DMS 273 treated with DMSO at 0.1 percent for 48 hours (cell line): ENCODE data around the gene ACSL6.

Experiments used
- DNase-seq: peaks from one replicate; lab custom pipeline; 2025; lab: John Stamatoyannopoulos, UW

Gene ACSL6

DNA sequence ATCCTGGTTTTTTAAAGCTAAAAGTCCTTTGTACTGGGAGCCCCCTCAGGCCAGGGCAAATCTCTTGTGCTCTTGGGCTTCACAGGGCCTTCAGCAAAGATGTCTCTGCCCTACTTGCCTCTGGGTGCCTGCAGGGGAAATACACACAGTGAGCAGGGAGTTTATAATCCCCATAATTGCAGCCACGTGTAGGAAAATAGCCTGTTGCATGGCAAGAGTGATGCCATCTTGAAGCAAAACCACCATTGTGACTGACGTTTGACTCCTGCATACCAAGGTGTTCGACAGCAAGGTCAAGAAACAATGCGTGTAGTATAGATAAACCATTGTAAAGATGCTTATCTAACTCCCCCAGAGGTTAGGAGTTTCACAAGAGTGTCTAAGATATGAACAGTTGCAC is 37.6 kb upstream of the ACSL6 start:
- DNase-seq = no peak

DNA sequence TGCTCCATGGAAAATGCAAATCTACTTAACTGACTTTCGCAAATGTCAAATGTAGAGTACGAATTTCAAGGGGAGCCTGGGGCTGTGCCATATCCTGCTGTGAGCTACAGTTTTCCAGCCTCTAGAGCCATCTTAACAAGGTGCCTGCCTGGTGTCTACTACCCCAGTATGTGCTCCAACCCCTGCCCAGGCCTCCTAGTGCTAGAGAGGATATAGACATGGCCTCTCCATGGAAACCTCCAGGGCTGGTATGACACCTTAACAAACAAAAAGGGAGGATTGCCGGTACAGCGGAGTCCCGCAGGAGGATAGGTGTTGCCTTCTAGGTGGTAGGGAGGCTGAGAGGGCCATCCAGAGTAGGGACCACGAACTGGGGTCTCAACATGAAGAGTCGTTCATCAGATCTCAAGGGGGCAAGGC is 35.4 kb upstream of the ACSL6 start:
- DNase-seq = no peak

DNA sequence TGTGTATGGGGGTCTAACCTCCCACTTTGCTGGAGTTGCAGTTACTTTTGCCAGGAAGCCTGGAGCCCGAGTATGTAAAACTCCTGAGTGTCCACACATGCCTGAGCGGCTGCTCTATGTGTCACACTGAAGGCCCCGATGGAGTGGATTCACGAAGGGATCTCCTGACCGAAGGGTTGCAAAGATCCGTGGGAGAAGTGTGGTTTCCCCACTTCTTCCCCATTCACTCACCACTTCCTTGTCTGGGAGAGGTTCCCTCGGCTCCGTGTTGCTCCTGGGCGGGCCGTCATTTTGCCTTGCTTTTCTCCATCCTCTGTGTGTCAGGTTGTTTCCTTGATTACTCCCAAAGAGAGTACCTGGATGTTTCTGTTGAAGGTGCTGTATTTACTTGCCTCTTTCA is 32.7 kb upstream of the ACSL6 start:
- DNase-seq = no peak

DNA sequence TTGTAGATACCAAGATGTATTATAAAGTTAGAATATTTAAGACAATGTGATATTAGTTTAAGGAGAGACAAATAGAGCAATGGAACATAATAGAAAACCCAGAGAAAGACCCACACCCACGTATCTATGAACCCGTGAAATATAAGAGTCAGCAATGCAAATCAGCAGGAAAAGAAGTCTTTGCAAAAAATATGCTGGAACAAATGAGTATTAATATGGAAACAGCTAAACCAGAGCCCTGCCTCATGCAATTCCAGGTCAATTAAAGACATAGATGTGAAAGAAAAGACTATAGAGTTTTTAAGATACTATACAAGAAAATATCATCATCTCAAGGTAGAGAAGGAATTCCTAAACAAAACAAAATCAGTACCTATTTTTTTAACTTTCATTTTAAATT is 25.9 kb upstream of the ACSL6 start:
- DNase-seq = no peak

DNA sequence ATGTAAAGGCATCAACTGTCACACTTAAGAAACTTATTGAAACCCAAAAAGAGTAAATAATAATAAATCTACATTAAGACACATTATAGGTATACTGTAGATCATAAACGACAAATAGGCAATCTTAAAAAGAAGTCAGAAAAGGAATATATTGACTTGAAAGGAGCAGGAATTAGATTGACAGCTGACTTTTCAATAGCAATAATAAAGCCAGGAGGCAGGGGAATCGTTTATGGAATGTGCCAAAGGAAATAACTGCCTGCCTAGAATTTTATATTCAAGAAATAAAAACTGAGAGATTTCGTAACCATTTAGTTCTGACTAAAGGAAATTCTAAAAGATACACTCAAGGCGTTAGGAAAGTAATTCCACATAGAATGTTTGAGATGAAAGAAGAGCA is 21.7 kb upstream of the ACSL6 start:
- DNase-seq = no peak

DNA sequence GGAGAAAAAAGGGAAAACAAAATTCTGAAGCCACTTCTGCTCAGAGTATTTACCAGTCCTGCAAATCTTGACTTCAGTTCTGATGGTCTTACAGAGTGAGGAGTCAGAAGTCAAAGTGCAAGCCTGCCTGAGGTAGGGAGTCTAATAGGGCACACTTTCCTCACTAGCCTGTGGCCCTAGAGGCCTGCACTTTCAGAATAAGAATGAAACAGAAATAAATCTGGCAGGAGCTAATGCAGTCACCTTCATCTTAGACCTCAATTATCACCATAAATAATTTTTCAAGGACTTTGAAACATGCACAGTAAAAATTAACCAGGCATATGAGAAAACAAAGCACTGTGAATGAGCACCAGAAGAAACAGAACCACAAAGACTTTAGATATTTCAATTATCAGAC is 20.7 kb upstream of the ACSL6 start:
- DNase-seq = no peak

DNA sequence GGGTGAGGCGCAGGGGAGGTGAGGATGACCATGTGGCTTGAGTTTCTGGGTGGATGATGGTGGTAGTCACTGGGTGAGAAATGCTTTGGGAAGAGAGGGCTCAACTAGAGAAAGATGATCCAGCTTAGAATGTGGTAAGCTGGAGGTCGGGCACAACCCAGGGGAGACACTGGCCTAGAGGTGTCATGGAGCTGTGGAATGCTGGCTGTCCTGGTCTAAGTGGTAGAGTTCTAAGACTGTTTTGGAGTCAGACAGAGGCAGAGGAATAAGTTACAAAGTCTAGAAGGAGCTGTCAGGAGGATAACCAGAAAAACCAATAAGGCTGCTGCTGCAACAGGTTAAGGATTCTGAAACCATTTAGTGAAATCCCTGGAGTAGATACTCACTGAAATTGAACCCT is 19.2 kb upstream of the ACSL6 start:
- DNase-seq = no peak

DNA sequence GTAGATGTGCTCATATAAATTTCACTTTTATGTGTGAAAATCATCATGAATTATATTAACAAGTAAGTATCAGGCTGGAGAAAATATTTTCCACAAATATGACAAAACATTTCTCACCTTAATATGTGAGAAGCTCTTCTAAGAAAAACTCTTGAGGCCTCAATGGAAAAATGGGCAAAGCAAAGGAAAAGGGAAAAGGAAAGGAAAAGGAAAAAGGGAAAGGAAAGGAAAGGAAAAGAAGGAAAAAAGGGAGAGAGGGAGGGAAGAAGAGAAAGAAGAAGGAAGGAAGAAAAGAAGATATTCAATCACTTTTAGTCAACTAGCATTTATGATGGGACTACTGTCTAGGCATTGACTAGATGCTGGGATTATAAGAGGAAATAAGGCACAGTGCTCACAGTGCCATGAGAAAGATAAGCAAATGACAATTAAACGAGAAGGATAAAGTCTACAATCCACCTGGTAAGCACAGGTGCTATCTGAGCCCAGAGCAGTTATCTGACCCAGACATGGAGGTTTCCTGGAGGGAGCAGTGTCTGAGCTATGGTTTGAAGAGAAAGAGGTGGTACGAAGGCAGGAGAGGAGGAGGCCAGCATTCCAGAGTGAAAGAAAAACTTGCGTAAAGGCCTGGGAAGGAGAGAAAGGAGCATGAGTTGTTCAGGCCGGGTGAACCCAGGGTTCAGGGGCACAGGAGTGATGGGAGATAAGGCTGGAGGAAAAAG is 18.3 kb upstream of the ACSL6 start:
- DNase-seq = no peak

DNA sequence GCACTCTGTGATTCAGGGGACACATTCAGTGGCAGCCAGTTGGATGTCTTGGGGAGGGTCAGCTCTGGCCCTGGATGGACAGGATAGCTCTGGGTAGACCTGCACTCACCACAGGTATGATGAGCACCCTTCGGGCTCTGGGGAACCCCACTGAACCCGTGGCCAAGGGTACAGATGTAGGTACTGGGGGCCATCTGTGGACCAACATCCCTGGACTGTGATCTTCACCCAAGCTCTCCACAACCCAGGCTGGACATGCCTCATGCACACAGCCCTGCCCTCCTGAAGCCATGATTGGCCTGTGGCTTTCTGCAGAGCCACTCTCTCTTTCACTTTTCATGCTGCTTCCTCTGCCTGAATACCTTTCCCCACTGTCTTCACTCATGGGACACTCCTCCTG is 15.6 kb upstream of the ACSL6 start:
- no peak for DNase-seq

DNA sequence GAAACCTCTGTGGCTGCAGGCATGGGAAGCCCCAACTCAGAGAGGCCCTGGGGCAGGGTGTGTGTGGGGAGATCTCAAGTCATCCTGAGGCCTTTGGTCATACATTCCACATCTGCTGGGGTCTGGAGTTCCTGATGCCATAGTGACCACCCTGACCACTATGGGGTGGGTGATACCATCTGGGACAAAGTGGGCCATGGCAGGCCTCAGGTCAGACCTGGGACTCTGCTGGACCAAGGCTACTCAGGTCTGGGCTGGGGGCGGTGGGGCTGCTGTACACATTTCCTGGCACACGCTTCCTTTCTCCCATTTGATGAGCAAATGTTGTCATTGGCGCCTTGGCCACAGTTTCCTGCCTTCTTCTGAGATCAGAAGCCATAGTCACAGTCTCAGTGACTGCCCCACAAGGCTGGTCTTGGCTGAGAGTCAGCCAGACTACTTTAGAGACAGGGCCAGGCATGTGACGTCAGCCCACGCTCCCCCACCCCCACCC is 15.1 kb upstream of the ACSL6 start:
- DNase-seq = no peak

DNA sequence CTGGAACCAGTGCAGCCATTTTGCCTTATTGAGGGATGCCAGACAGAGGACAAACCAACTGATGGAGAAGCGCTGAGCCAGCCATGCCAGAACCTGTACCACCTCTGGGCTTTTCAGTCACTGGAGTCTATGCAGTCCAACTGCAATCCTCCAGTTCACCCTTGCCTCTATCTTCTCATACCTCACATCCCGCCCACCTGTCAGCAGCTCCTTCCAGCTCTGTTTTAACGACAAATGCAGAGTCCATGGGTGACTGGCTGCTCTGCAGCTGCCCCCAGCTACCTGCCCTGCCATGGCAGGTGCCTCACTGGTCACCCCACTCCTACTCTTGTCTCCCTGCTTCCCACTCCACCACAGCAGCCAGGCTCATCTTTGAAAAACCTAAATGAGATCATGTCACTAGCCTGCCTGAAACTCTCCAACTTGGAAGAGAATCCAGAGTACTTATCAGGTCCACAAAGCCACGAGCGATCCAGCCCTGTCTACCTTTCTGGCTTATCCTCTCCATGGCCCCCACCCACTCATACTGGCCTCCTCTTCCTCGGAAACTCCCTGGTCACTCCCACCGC is 14.0 kb upstream of the ACSL6 start:
- no peak for DNase-seq

DNA sequence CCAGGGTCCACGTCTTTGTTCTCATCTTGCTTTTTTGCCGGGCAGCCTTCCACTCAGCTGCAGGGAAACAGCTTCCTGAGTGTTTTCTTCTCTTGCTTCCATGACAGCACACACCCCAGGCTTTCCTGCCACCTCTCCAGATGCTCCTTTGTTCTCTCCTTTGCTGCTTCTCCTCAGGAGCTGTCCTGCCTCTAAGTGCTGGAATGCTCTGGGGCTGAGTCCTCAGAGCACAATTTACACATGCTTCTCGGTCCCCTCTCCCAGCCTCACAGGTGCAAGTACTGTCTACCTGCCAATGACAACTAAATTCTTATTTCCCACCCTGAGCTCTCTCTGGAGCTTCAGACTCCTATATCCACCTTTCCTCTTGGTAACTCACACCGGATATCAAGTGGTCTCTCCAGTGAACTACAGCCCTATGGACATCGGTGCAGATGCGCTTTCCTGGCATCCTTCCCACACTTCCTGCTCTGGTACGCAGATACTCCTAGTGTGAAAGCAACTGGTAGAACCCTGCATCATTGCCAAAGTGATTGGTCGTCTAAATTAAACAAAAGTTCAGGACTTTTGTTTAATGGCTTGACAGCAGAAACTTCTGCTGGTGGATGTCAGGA is 13.4 kb upstream of the ACSL6 start:
- DNase-seq = no peak

DNA sequence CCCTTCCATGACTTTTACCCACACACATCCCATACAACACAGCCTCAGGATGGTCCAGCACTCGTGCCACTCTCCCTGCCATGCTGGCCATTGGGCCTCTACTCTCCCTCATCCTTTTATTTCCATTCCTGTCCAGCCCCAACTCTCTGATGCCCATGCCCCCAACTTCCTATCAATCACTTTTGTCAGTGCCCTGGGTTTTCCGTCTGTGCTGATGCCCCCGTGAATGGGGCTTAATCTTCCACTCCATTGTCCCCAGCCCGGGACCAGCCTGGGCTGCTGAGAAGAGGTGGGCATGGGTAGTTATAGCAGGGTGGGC is 12.6 kb upstream of the ACSL6 start:
- DNase-seq = no peak

DNA sequence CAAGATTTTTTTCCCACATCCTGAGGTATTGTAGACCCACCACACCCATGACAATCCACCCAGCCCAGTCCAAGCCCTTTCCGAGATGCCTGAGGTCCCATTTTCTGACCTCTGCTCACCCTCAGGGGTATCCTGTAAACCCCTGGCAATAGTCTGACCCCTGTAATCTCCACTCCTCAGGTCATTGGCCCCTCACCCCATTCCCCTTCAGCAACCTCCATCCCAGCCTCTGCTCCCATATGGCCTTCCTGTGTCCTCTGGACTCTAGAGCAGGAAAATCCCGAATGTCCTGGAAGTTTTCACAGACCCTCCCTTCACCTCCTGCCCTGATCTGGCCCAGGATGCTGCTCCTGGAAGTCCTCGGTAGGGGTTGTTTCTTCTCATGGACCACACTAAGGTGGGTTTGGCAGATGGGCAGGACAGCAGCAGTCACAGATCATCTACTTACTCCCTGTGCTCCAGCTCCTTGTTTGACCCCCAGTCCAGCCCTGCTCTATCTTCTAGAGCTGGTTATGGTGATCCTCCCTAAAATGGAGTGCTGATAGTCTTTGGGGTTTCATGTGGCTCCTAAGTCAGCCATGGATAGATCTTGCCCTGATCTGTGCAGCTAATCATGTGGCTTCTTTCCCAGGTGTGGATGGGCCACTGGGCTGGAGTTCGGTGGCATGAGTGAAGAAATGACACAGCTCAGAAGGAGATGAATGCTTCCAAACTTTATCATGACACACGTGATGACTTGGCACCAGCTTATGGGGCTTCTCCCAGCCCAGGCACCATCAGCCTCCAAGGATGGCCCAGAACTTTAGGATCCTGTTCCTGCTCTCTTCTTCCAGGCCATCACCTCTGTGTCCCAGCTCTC is 12.0 kb upstream of the ACSL6 start:
- no peak for DNase-seq

DNA sequence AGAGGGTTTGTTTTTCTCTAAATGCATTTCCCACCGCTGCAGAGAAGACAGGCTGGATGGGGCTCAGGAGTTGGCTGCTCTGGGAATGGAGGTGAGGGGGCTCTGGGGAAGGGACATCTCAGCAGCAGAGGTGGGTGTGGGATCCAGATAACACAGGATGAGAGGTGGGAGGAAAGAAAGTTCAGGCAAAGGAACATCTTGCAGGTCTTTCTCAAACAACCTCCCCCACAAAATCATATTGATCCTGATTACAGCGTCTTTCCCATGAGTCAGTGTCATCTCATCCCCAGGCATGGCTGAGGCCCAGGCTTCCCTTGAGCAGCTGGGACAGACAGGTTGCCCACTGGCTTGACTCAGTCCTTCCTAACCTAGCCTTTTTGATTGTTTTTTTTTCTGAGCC is 11.3 kb upstream of the ACSL6 start:
- DNase-seq = no peak

DNA sequence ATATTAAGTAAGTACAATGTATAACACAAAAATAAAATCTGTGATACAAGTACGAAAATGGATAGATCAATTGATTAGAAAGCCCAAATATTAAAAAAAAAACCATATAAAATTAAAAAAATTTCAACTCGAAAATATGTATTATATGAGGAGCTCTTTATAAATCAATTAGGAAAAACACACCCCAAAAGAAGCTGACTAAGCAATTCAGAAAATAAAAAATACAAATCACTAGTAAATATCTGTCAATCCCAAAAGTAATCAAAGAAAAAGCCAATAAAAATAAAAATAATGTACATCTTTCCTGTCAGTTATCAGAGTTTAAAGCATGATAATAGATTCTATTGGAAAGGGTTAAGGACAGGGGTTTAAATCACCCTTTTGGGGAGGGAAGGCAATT is 10.2 kb upstream of the ACSL6 start:
- DNase-seq = no peak

DNA sequence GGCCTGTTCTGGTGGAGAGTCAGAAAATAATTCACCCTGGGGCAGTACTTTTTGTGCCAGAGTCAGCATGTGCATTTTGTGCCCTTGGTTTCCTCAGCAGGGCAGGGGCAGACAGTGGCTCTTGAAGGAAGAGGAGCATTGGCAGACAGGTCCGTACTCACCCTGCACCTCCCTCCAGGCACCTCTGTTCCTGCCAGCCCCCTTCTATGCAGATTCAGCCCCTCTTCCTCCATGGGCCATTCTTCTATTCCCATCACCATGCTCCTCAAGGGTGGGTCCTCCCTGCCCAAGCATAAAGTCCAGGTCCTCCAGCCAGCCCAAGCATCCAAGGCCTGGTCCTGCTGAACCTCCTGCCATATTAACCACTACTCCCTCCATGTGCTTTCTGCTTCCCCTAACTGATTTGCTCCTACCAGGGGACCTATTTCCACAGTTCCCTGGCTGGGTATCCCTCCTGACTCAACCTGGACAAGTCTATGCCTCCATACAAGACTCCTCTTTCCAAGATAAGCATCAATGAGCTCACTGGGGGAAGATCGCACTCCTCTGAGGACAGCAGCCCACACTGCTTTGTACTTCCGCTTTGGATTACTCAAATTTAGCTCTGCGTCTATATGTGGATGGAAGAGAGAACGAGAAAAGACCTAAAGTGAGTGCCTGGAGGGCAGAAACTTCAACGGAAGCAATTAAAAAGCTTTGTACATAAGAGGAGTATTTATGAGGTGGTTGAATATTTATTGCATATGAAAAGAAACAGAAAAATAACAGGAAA is 9.3 kb upstream of the ACSL6 start:
- no peak for DNase-seq

DNA sequence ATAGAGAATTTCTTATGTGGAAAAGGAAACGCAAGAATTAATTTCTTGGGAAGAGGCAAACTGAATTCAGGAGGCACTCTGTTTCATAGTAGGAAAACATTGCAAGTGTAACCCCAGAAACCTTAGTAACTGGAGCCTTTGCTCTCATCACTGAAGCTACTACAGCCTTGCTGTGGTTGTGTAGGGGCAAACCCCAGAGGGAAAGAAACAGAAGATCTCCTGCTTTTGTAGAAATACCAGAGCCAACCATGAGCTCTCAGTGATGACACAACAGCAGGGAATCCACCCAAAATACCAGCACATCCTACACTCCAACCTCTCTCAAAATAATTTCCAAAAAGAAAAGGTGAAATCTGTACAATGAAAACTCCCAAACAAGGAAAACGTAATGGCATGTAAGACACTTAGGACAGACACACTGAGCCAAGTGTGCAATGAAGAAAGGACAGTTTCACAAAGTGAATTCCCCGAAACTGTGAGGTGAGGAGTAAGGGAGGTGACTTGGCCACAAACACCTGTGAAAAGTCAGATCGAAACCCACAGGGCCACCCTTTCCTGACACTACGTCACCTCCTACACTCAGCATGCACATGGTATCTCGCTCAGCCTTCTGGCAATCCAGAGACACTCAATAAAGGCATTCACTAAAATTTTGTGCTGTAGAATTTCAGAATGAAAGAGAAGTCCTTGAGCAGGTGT is 8.5 kb upstream of the ACSL6 start:
- no peak for DNase-seq

DNA sequence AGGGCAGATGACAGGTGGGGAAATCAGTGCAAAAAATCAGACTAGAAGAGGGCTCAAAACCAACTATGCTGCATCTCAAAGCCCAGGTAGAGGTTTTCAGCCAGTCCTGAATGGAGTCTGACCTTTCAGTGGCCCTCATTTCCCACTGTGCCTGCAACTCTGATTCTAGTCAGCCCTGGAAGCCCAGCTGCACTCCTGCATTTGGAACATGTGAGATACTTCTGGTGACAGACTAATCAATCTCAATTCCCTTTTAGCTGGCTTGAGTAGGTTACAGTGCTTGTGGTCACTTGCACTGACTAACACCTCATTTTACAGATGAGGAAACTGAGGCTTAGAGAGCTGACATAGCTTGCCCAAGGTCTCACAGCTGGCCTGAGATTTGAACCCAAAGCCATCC is 7.9 kb upstream of the ACSL6 start:
- DNase-seq = no peak

DNA sequence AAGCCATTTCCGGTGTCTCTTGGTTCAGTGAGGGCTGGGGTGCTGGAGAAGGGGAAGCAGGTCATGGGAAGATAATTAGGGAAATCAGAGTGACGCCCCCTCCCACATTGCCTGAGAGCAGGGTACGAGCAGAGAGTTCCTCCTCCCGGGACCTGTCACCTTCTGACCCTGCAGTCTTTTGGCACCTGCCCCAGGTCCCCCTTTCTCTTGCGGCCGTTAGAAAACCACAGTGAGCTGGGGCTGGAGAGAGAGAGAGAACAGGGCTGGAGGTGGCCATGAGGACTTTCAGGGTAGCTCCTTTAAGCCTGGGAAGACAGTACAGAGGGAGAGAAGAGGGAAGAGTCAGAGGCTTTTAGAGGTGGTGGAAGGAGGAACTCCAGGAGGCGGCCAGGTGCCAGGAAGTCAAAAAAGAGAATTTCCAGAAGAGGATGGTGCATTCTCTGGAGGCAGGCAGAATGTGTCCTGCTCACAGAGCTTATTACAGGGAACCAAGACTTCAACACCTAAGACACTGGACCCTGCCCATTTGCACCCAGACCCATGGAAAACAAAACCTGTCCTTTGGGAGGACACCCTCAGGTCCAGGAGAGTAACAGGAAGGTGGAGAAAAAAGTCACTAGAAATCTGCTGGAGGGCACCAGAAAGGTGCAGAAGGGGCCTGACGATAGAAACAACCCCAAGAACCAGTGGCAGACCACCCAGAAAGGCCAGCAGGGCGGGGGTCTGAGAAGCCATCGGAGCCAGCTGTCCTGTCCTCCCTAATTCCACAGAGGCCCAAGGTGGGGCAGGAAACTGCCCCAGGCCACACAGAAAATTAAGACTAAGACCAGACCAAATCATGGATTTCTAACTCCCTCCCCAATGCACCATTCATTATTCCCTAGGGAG is 6.5 kb upstream of the ACSL6 start:
- no peak for DNase-seq
